ENCODE data around the gene GNG7.
"Not testable (repeated sequence)": the region's sequence is repeated elsewhere in the genome, so short reads cannot be mapped to it uniquely, and the experiment has no call there.

Gene GNG7

GRCh38 chr19:2547033-2547680, 155.3 kb downstream of the GNG7 start:
- DNase-seq, result no peak

GRCh38 chr19:2546128-2547032, 156.1 kb downstream of the GNG7 start:
- no peak for DNase-seq

GRCh38 chr19:2545416-2546127, 156.9 kb downstream of the GNG7 start:
- DNase-seq, result not testable (repeated sequence)

DNA sequence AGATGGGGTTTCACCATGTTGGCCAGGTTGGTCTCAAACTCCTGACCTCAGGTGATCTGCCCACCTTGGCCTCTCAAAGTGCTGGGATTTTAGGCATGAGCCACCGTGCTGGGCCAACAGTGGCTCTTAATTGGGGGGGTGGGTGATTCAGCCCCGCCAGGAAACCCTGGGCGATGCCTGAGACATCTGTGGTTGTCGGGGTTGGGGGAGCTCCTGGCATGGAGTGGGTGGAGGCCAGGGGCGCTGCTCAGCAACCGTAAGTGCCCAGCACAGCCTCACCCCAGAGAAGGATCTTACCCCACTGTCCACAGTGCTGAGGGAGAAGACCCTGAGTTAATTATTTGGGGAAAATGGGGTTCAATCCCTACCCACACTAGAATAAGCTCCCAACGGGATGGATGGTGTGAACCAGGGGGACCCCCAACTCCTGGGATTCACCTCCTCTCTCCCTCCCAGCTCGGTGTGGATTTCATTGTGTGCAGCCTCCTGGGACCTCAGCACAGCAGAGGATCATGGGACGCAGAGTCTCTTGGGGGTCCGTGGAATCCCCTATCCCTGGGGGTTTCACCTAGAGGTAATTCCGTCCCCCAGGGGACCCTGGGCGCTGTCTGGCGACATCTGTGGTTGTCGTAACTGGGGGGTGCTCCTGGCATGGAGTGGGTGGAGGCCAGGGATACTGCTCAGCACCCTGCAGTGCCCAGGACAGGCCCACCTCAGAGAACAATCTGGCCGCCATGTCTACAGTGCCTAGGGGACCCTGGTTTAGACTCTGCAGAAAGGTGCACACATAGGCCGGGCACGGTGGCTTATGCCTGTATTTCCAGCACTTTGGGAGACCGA, 157.7 kb downstream of the GNG7 start:
- DNase-seq, result no peak

GRCh38 chr19:2543463-2544442, 158.7 kb downstream of the GNG7 start:
- DNase-seq, result no peak

DNA sequence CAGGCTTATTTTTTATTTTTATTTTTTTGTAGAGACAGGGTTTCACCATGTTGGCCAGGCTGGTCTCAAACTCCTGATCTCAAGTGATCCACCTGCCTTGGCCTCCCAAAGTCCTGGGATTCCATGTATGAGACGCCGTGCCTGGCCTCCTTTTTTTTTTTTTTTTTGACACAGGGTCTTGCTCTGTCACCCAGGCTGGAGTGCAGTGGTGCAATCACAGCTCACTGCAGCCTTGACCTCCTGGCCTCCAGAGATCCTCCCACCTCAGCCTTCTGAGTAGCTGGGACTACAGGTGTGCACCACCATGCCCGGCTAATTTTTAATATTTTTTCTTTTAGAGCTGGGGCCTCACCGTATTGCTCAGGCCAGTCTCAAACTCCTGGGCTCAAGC, 159.4 kb downstream of the GNG7 start:
- DNase-seq, result not testable (repeated sequence)

DNA sequence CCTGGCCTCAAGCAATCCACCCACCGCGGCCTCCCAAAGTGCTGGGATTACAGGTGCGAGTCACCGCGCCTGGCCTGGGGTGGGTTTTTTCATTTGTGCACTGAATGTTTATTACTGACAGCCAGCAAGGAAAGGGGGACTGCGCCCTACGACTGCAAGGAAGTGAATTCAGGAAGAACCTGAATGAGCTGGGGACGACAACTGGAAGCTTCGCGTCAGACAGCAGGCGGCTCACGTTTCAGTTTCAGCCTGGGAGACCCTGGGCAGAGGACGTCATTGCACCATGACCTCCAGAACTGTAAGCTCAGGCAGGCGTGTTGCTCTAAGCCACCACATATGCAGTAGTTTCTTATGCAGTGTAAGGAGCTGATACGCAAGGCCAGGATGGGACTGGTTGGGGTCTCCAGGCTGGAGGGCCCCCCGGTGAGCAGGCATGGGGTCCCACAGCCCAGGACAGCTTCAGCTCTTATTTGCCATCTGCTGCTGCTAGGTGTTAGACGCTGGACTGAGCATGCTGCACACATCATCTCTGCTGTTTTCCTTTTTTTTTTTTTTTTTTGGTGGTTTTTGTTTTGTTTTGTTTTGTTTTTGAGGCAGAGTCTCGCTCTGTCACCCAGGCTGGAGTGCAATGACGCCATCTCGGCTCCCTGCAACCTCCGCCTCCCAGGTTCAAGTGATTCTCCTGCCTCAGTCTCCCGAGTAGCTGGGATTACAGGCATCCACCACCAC, 160.0 kb downstream of the GNG7 start:
- no peak for DNase-seq

DNA sequence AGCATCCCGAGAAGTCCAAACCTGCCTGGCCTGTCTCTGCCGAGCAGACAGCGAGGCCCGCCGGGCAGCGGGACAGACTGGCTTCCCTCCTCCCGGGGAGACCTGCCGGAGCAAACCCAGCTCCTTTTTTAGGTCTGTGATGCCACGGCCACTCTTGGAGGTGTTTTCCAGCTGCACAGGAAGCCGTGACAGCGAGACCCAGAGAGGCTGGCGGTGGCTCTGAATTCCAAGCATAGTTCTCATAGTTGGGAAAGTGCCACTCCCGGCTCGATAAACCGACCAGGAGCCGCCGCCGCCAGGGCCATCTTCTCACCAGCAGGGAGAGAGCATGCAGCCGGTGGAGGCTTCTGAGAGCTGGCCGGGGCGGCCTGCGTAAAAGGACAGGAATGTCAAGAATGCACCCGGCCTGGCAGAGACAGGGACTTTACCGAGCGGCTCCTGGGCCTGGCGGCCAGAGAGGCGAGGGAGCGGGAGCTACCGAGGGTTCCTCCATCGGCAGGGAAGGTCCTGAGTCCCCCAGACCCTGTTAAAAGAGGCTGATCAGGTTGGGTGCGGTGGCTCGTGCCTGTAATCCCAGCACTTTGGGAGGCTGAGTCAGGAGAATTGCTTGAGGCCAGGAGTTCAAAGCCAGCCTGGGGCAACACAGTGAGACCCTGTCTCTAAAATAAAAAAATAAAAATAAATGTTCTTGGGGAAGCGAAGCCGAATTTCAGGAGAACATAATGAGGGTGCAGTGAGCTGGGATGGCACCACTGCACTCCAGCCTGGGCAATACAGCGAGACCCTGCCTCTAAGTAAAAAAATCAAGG, 161.6 kb downstream of the GNG7 start:
- no peak for DNase-seq

GRCh38 chr19:2540251-2540645, 162.2 kb downstream of the GNG7 start:
- no peak for DNase-seq

GRCh38 chr19:2538096-2538757, 164.3 kb downstream of the GNG7 start:
- no peak for DNase-seq

GRCh38 chr19:2537584-2537983, 164.9 kb downstream of the GNG7 start:
- not testable (repeated sequence) for DNase-seq

DNA sequence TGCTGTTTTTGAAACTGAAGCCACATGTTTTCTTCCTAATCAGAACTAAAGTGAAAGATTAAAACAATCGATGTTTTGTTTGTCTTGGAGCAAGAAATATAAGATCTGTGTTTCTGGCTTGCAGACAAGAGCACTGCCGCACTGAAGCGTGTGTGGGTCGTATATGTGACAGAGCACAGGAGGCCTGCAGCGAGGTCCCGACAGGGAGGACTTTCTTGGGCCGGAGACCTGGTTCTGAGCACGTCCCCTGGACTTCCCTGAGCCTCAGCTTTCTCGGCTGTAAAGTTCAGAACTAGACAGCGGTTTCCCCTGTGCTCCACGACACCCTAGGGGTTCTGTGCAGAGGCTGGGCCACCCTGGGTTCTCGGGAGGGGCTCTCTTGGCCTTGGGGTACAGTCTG, 166.0 kb downstream of the GNG7 start:
- DNase-seq, result no peak

GRCh38 chr19:2534423-2535013, 168.0 kb downstream of the GNG7 start:
- no peak for DNase-seq

DNA sequence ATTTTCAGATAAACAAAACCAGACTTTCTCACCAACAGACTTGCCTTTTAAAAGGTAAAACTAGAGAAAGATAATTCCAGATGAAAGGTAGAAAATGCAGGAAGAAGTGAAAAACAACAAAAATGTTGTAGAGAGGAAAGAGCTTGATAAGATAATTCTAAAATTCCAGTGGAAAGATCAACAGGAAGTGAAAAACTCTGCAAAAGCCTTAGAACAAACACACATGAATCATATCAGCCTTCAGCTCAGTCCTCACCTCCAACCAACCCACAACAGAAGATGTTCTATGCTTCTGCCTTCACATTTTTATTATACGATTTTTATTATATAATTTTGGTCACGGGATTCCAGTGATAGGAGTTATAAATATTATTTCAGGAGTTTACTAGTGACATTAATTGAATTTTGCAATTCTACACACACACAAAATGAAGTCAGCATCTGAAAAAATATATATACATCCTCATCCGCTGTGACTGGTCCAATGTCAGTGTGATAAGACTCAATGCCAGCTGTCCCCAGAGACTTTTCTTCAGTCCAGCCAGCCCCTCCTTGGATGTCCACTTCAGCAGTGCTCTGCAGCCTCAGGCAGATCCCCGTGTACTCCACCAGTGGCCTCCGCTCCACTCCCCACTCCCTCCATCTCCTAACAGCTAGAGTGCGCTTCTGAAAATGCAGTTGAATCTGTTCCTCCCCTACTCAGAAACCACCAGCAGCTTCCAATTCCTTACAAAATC, 168.6 kb downstream of the GNG7 start:
- DNase-seq, result no peak

DNA sequence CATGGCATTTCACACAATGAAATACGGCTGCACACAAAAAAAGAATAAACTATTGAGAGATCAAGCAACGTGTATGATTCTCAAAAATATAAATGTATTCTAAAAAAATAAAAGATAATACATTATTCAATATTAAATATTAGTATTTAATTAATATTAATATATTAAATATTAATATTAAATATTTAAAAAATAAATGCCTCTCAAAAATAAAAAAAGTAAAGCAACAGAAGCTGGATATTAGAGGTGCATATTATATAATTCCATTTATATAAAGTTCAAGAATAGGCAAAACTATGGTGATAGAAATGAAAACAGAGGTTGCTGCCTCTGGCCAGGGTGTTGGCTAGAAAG, 169.4 kb downstream of the GNG7 start:
- DNase-seq, result no peak

DNA sequence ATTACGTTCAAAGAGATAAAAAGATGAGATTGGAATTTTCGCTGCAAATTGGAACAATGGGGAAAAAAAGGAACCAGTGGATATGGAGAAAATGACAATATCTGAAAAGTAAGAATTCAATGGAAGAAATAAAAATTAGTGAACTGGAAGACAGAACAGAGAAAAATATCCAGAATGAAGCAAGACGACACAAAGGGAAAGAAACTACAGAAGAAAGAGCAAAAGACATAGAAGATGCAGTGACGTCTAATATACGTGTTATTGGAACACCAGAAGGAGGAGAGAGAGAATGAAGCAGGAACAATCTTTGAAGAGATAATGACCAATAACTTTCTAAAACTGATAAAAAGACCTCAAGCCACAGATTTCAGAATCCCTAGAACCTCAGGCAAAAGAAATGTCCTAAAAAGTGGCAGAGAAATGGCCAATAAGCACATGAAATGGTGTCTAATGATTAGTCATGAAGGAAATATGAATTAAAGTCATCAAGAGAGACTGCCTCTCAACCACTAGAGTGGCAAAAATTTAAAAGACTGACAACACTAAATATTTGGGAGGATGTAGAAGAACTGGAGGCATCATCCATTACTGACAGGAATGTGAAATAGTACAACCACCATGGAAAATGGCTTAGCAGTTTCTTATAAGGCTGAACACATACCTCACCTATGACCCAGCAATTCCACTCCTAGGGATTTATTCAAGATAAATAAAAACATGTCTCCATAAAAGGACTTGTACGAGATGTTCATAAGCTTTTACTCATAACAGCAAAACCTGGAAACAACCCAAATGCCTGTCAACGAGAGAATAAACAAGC, 170.0 kb downstream of the GNG7 start:
- DNase-seq, result no peak

GRCh38 chr19:2529942-2530341, 172.6 kb downstream of the GNG7 start:
- DNase-seq, result not testable (repeated sequence)
